HepG2 (cell line): ENCODE measurements around the gene TP53I3. TPM values are rescaled to one million over a fixed set of nuclear protein-coding genes. Genes with fewer than 3 reads are reported as not detected.
A peak's percentile ranks its signal among the peaks of the same experiment; 100 is the strongest.

Experiments used
- AGO2 ChIP-seq: fragments of 200-400 bp; formaldehyde crosslinking; optimal IDR thresholded peaks from 2 replicates; pipeline ENCODE3; 2017; ENCODE audit warnings: mild to moderate bottlenecking, low read depth, low read length, moderate library complexity
- FOXA3 ChIP-seq: IDR thresholded peaks from 2 replicates; pipeline ENCODE4 v1.6.1; 2016; ENCODE audit warnings: missing genetic modification reagents, missing compliant biosample characterization
- KAT7 ChIP-seq: IDR thresholded peaks from 2 replicates; pipeline ENCODE4 v1.6.1; 2018; ENCODE audit warnings: borderline replicate concordance, missing compliant biosample characterization
- MYNN ChIP-seq: sonication (generic); formaldehyde crosslinking; IDR thresholded peaks from 2 replicates; pipeline ENCODE4 v1.4.0; 2020; ENCODE audit warnings: mild to moderate bottlenecking, low read depth, missing genetic modification reagents
- NR2F6 ChIP-seq, 2 experiments: IDR thresholded peaks; 2 replicates each; pipeline ENCODE4 v1.6.1; 2016; ENCODE audit warnings: antibody characterized with exemption in 1 of 2, mild to moderate bottlenecking in 1 of 2
- PLRG1 ChIP-seq: fragments of 450-650 bp; conservative IDR thresholded peaks from 2 replicates; pipeline ENCODE4 v1.6.1; 2016
- SIN3B ChIP-seq: fragments of 150-350 bp; IDR thresholded peaks from 2 replicates; pipeline ENCODE4 v1.6.1; 2014; ENCODE audit warnings: low read length
- ZFP36L2 ChIP-seq: sonication (generic); formaldehyde crosslinking; IDR thresholded peaks from 2 replicates; pipeline ENCODE4 v1.4.0; 2020; ENCODE audit warnings: missing genetic modification reagents
- ZMYM2 ChIP-seq: sonication (generic); formaldehyde crosslinking; IDR thresholded peaks from 2 replicates; pipeline ENCODE4 v1.8.0; 2022; ENCODE audit warnings: mild to moderate bottlenecking, missing genetic modification reagents
- ZNF205 ChIP-seq: IDR thresholded peaks from 2 replicates; pipeline ENCODE4 v1.6.1; 2018; ENCODE audit warnings: missing biosample characterization, missing genetic modification reagents
- ZNF263 ChIP-seq: sonication (generic); formaldehyde crosslinking; IDR thresholded peaks from 2 replicates; pipeline ENCODE4 v1.4.0; 2020; ENCODE audit warnings: missing genetic modification reagents
- ZNF296 ChIP-seq: sonication (generic); formaldehyde crosslinking; conservative IDR thresholded peaks from 2 replicates; pipeline ENCODE4 v1.5.0; 2020; ENCODE audit warnings: mild to moderate bottlenecking, missing genetic modification reagents
- ZNF550 ChIP-seq: sonication (generic); formaldehyde crosslinking; IDR thresholded peaks from 2 replicates; pipeline ENCODE4 v1.4.0; 2020; ENCODE audit warnings: mild to moderate bottlenecking, missing genetic modification reagents, borderline replicate concordance
- ZNF746 ChIP-seq: sonication (generic); formaldehyde crosslinking; IDR thresholded peaks from 2 replicates; pipeline ENCODE4 v1.8.0; 2022; ENCODE audit warnings: mild to moderate bottlenecking, missing genetic modification reagents
- ZNF766 ChIP-seq: sonication (generic); formaldehyde crosslinking; IDR thresholded peaks from 2 replicates; pipeline ENCODE4 v1.5.0; 2020; ENCODE audit warnings: missing genetic modification reagents, borderline replicate concordance
- ZNF773 ChIP-seq: sonication (generic); formaldehyde crosslinking; IDR thresholded peaks from 2 replicates; pipeline ENCODE4 v1.4.0; 2020; ENCODE audit warnings: missing genetic modification reagents, borderline replicate concordance
- ZSCAN22 ChIP-seq: sonication (generic); formaldehyde crosslinking; IDR thresholded peaks from 2 replicates; pipeline ENCODE4 v1.4.0; 2020; ENCODE audit warnings: mild to moderate bottlenecking, missing genetic modification reagents
- ZSCAN30 ChIP-seq: sonication (generic); formaldehyde crosslinking; IDR thresholded peaks from 2 replicates; pipeline ENCODE4 v1.5.0; 2020; ENCODE audit warnings: mild to moderate bottlenecking, missing genetic modification reagents
- polyA plus RNA-seq, 8 experiments: library from polyadenylated mRNA; depleted of rRNA in 3 of 8; stranded (reverse) in 7 of 8; unstranded in 1 of 8; fragments of >200 nt; fragmentation: Illumina TruSeq in 4 of 8; extraction: Trizol in 4 of 8; gene quantifications; 2 replicates each; pipeline versions ENCODE4 v1.2.1 to v1.2.3, GENCODE V29; 2011 to 2016; ENCODE audit warnings: low read depth in 4 of 8, missing spikeins in 1 of 8, mixed read lengths in 1 of 8; ENCODE audit not compliant: insufficient read depth in 1 of 8
- total RNA-seq, 5 experiments: library from RNA; depleted of rRNA; stranded (reverse); fragments of >200 nt; fragmentation: Illumina TruSeq; extraction: Trizol; gene quantifications; 2 replicates each; pipeline ENCODE4 v1.2.3, GENCODE V29; 2016; ENCODE audit warnings: low read depth in 1 of 5
- TF ChIP-seq, protein P1 (sequence below): sonication (generic); formaldehyde crosslinking; IDR thresholded peaks from 2 replicates; pipeline ENCODE4 v1.5.0; 2020; ENCODE audit warnings: missing genetic modification reagents
- TF ChIP-seq, protein P2 (sequence below): sonication (generic); formaldehyde crosslinking; IDR thresholded peaks from 2 replicates; pipeline ENCODE4 v1.8.1; 2022; ENCODE audit warnings: low read depth, mild to moderate bottlenecking, missing genetic modification reagents
- TF ChIP-seq, protein P3 (sequence below): sonication (generic); formaldehyde crosslinking; IDR thresholded peaks from 2 replicates; pipeline ENCODE4 v1.4.0; 2020; ENCODE audit warnings: mild to moderate bottlenecking, low read depth, missing genetic modification reagents
- TF ChIP-seq, protein P4 (sequence below): sonication (generic); formaldehyde crosslinking; IDR thresholded peaks from 2 replicates; pipeline ENCODE4 v1.4.0; 2020; ENCODE audit warnings: mild to moderate bottlenecking, missing genetic modification reagents
- TF ChIP-seq, protein P5 (sequence below): sonication (generic); formaldehyde crosslinking; IDR thresholded peaks from 2 replicates; pipeline ENCODE4 v1.4.0; 2020; ENCODE audit warnings: missing genetic modification reagents, low read depth, mild to moderate bottlenecking, borderline replicate concordance

The TP53I3 gene
- total and polyA plus RNA-seq, 2 of the 13 experiments (the other 11 are each of a cell fraction or from before 2014, with no cell fraction given) = 25.0 to 44.1 TPM

DNA sequence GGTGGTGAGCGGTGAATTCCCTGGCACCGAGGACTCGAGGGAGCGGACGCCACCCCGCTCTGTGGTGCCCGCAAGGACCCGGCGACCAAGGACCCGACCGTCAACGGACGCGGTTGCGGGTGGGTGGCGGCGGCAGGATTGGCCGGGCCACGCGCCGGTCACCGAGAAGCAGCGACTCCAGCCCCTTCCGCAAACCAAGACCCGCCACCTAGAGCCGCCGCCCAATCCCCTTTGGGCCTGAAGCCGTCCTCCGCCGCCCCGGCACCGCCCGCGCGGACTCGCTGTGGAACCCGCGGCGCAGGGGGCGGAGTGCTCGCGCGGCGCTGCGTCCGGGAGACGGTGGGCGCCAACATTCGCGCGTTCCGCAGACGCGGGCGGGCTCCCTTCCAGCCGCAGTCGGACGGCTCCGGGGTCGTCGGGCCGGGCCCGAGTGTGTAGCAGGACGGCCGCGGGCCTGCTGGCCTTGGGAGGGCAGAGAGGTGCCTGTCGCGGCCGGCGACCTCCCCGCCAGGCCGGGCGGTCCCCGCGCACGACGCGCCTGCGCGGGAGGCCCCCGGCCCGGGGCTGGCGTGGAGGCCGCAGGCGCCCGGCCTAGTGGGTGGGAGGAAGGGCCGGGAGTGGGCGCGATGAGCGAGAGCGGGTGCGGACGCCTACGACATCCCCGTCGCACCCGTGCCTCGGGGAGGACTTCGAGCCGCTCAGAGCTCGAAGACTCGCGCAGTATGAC is 38.7 kb upstream of the TP53I3 start, which contains the start of the genes FAM228B and PFN4 (continued):
- TF ChIP-seq, protein P1, sequence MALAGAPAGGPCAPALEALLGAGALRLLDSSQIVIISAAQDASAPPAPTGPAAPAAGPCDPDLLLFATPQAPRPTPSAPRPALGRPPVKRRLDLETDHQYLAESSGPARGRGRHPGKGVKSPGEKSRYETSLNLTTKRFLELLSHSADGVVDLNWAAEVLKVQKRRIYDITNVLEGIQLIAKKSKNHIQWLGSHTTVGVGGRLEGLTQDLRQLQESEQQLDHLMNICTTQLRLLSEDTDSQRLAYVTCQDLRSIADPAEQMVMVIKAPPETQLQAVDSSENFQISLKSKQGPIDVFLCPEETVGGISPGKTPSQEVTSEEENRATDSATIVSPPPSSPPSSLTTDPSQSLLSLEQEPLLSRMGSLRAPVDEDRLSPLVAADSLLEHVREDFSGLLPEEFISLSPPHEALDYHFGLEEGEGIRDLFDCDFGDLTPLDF (CRISPR knock-in tag) = peak; percentile 74; the same call in 1 of the 2 replicates
- 0 out of 2 replicates have a peak, but pooled peaks have one; percentile 65 for TF ChIP-seq ZSCAN22 (CRISPR knock-in tag)
- TF ChIP-seq NR2F6 (IDR thresholded peaks at IDR 0.05) = no peak
- peak; percentile 25; the same call in 1 of the 2 replicates for TF ChIP-seq NR2F6 (CRISPR knock-in tag; IDR thresholded peaks at IDR 0.05)
- no peak for TF ChIP-seq PLRG1
- TF ChIP-seq AGO2 = peak; percentile 76
- TF ChIP-seq ZNF550 (CRISPR knock-in tag) = 0 out of 2 replicates have a peak, but pooled peaks have one; percentile 53
- TF ChIP-seq ZNF766 (CRISPR knock-in tag) = peak; percentile 61; the same call in 1 of the 2 replicates
- TF ChIP-seq, protein P2, sequence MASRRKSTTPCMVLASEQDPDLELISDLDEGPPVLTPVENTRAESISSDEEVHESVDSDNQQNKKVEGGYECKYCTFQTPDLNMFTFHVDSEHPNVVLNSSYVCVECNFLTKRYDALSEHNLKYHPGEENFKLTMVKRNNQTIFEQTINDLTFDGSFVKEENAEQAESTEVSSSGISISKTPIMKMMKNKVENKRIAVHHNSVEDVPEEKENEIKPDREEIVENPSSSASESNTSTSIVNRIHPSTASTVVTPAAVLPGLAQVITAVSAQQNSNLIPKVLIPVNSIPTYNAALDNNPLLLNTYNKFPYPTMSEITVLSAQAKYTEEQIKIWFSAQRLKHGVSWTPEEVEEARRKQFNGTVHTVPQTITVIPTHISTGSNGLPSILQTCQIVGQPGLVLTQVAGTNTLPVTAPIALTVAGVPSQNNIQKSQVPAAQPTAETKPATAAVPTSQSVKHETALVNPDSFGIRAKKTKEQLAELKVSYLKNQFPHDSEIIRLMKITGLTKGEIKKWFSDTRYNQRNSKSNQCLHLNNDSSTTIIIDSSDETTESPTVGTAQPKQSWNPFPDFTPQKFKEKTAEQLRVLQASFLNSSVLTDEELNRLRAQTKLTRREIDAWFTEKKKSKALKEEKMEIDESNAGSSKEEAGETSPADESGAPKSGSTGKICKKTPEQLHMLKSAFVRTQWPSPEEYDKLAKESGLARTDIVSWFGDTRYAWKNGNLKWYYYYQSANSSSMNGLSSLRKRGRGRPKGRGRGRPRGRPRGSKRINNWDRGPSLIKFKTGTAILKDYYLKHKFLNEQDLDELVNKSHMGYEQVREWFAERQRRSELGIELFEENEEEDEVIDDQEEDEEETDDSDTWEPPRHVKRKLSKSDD (CRISPR knock-in tag) = peak; percentile 73
- TF ChIP-seq MYNN = peak; percentile 79; the same call in 1 of the 2 replicates
- TF ChIP-seq, protein P3, sequence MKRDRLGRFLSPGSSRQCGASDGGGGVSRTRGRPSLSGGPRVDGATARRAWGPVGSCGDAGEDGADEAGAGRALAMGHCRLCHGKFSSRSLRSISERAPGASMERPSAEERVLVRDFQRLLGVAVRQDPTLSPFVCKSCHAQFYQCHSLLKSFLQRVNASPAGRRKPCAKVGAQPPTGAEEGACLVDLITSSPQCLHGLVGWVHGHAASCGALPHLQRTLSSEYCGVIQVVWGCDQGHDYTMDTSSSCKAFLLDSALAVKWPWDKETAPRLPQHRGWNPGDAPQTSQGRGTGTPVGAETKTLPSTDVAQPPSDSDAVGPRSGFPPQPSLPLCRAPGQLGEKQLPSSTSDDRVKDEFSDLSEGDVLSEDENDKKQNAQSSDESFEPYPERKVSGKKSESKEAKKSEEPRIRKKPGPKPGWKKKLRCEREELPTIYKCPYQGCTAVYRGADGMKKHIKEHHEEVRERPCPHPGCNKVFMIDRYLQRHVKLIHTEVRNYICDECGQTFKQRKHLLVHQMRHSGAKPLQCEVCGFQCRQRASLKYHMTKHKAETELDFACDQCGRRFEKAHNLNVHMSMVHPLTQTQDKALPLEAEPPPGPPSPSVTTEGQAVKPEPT = peak; percentile 90
- TF ChIP-seq ZNF746 (CRISPR knock-in tag) = no peak; the same call in 1 of the 2 replicates
- TF ChIP-seq KAT7 (CRISPR knock-in tag) = peak; percentile 61; the same call in 1 of the 2 replicates
- 0 out of 2 replicates have a peak, but pooled peaks have one; percentile 71 for TF ChIP-seq ZNF296 (CRISPR knock-in tag)
- no peak; the same call in 1 of the 2 replicates for TF ChIP-seq ZNF773 (CRISPR knock-in tag)
- peak; percentile 3; the same call in 1 of the 2 replicates for TF ChIP-seq FOXA3 (CRISPR knock-in tag)
- TF ChIP-seq ZSCAN30 (CRISPR knock-in tag) = peak; percentile 89; the same call in 1 of the 2 replicates
- TF ChIP-seq ZNF205 (CRISPR knock-in tag) = no peak; the same call in 1 of the 2 replicates
- TF ChIP-seq, protein P4, sequence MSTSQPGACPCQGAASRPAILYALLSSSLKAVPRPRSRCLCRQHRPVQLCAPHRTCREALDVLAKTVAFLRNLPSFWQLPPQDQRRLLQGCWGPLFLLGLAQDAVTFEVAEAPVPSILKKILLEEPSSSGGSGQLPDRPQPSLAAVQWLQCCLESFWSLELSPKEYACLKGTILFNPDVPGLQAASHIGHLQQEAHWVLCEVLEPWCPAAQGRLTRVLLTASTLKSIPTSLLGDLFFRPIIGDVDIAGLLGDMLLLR (CRISPR knock-in tag) = no peak; the same call in 1 of the 2 replicates
- peak; percentile 83 for TF ChIP-seq ZNF263
- no peak for TF ChIP-seq SIN3B
- peak; percentile 89 for TF ChIP-seq ZMYM2 (CRISPR knock-in tag)
- TF ChIP-seq, protein P5, sequence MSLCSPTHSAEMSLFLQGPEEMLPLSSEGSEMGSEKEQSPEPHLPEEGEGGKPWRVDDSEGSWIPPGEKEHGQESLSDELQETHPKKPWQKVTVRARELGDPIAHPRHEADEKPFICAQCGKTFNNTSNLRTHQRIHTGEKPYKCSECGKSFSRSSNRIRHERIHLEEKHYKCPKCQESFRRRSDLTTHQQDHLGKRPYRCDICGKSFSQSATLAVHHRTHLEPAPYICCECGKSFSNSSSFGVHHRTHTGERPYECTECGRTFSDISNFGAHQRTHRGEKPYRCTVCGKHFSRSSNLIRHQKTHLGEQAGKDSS = peak; percentile 90; the same call in 1 of the 2 replicates
- no peak for TF ChIP-seq ZFP36L2 (CRISPR knock-in tag)
